Activated CD8-positive, alpha-beta memory T cell treated with anti-CD3 and anti-CD28 coated beads, Interleukin-2, amount 50 U/mL, for 48 hours (primary cell): ENCODE results near the gene LHFPL3.
"Not testable (repeated sequence)": the region's sequence is repeated elsewhere in the genome, so short reads cannot be mapped to it uniquely, and the experiment has no call there.

Source experiments
- DNase-seq: peaks from one replicate; pipeline ENCODE4 v3.0.0-alpha.2; 2020

The LHFPL3 gene

DNA sequence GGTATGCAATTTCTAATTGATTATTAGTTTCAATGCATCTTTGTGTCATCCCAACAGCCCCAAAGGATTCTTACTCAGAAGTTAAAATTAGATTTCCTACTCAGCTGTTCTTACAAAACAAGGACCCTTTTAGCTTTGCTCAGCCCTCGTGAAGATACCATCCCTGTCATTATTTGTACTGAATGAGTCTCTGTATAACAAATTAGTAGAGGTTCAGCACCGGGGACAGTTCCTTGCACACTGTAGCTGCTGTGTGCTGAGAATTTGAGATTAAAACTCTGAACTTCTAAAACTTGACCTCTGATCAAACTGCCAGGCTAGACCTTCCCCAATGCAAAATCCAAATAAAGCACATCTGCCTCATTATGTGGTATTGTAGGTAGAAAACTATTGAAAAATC is 299.1 kb downstream of the LHFPL3 start:
- DNase-seq = no peak

DNA sequence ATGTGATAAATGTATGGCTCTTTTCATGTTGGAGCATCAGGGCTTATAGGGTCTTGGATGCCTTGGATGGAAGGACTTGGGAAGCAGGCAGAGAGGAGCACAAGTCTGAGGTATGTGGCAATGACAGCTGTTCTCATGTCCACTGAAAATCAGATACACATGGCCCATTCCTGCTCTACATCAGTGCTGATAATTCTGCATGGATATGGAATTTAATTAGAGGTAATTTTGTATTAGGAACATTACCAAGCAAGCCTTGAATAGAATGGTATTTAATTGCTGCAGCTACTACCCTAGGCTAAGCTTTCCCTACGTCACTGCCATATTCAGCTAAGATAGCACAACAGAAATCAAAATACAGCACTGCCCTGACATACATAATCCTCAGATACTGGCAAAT is 299.6 kb downstream of the LHFPL3 start:
- no peak for DNase-seq

DNA sequence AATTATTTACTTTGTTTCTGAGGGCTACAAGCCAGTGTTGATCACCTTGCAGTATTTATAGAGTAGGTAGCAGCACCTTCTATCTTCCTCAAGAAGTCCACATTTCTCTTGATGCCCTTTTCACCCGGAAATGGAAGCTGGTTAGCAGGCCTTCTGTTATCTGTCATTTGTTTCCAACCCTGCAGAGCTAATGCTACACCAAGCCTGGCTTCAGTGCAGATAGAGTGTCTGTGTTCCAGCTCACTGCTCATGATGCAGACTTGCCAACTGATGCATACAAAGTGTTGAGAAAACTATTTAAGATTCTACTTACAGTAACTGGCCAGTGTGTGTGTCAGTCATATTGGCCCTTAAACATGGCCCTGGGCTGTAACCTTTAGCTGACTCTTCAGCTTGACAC is 301.0 kb downstream of the LHFPL3 start:
- DNase-seq = no peak

DNA sequence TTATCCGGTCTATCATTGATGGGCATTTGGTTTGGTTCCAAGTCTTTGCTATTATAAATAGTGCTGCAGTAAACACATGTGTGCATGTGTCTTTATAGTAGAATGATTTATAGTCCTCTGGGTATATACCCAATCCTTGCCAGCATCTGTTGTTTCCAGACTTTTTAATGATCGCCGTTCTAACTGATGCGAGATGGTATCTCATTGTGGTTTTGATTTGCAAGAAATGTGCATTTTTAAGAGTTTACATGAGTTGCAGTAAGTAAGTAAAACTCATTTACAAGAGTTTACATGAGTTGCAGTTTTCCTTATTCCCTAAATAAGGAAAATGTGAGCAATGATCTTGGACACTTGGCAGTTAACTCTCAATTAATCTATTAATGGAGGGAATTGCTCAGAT is 312.1 kb downstream of the LHFPL3 start:
- DNase-seq = no peak

DNA sequence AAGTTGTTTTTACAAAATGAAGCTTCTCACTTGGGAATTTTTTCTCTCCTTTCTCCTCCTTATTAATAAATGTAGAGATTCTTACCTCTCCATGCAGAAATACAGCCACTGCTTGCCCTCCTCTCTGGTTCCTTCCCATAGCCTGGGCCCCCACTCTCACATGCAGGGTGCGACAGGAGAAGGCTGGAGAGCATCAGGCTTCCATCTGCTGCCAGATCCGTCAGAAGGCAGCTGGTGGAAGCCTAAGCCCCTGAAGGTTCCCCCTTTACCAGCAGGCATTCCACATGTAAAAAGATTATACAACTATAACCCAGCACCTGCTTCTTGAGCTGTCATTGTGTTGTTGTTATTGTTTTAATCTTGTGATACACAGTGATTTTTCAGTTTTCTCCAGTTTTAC is 314.2 kb downstream of the LHFPL3 start:
- no peak for DNase-seq

DNA sequence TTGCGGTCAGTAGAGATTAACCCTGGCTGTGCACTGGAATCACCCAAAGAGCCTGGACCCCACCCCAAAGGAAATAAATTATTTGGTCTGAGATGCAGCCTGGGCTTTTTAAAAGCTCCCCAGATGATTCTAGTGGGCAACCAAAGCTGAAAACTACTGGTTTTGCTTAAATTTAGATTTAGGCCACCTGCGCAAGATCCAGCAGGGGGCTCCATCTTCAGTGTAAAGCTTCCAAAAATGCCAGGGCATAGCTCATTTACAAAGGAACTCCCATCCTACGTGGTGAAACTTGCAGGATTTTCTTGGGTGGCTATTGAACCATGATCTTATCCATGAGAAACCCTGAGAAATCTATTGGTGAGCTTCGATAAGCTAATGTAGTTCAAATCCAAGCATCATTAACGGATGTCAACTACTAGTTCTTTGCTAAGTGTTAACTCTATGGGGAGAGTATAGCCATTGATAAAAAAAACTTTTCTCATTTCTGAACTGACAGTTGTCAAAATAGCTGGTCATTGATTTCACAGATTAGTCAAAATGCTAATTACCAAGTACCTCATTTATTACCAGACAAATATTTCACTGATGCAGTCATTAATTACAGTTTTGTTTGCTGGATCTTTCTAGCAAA is 315.3 kb downstream of the LHFPL3 start:
- DNase-seq = no peak

DNA sequence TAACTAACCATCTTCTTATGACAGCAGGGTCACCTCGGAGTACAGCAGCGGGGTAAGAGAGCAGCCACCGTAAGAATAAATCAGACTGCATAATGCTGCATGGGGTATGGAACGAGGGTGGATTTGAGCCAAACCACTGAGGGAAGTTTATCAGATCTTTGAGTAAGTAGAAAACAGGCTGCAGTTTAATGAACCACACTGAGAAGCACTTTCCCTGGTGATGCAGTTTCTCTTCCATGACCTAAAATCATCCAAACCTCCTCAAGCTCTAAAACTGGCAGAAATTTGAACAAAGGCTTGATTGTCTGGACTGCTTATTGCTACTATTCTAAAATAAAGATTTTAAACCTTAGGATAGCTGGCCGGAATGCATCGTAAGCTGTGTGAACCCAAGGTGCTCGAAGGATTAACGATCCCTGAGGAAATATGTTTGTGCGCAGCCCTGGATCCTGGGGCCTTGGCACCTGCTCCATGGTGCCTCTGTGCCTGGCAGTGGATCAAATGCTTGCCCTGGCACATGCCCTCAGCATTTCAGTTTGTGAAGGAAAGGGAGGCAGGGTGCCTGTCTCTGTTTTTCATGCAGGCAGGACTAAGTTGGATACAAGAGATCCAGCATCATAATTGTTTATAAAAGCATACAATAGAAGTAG is 322.7 kb downstream of the LHFPL3 start:
- no peak for DNase-seq

DNA sequence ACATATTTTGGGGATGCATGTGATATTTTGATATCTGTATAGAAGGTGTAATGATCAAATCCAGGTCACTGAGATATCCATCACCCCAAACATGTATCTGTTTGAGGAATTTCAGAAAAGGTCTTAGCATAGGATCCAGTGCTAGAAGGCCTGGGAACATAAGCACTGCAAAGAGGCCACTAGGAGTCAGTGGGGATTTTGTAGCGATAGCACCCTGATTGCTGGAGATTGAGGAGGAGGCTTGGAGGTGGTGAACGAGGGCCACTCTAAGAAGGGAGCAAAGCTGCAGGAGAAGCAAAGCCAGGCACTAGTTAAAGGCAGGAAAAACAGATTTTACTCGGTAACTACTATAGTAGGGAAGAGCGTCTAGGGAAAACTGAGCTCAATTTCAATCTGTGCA is 324.0 kb downstream of the LHFPL3 start:
- DNase-seq = no peak

DNA sequence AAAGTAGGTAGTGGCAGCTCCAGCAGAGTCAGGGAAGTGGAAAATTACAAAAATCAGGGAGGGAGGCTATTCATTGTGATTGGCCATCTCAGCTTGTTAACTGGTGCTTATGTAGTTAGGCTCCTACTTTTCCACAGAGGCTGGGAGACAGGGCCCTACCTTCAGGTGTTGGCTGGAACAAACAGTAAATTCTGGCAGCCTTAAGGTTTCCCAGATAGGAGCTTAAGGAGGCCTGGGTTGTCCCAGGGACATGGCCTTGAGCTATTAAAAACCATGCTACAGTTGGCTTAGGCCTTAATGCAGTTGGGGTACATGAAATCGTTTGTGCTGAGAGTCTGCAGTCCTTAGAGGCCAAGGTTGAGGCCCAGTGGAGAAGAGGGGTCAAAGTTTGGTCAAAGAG is 324.5 kb downstream of the LHFPL3 start:
- no peak for DNase-seq

DNA sequence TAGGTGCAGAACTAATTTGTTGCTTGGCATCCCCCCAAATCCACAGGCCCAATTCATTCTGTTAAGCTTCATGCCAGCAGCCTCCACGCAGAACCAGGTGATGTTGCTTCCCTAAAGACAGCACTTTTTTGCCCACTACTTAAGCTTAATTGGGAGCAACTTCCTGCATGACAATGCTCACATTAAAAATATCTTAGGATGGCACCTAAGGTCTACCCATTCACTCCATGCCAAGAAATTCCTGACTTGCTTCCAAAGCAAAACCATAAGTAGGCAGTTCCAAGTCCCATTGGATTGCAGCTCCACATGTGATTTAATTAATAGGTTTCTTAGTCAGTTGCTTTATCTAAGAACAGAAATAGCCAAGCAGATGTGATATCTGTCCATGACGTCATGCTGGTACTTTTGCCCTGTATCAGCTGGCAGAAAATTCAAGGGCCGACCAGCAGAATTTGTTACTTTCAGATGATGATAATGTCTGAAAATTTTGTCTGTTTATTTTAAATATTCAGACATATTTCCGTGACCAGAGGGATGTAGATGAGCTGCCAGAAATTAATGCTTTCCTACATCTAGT is 325.5 kb downstream of the LHFPL3 start:
- no peak for DNase-seq

DNA sequence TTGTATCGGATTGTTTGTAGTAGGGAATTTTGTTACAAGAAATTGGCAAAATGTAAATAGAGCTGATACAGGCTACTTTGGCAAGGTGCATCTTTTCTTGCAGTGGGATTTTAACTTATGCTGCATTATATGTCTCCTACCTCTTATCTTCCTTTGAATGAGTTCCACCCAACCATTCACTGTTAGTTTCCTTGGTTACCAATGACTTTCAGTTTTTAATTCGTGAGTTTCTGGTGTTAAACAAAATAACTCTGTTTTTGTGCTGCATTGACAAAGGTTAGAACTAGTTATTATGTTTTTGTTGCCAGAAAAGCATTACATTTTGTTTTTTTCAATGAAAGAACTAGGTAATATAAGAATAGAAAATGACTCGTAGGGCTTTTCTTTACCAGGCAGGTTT is 327.2 kb downstream of the LHFPL3 start:
- DNase-seq = no peak

DNA sequence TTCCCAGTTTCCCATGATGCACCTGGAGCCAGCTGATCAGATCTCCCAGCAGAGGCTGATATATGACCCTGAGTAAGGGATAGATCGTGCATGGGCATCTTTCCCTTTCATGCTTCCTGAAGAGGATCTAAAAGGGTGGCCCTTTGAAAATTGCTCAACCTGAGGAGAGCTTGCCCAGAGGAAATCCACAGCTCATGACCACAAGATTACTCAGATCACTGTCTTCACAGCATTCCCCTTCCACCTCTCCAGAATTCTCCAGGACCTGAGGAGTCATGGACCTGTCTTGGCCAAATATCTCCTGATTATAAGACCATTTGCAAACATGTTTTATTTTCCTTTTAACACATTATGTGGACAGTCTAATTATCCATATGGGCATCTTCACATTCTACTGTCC is 328.1 kb downstream of the LHFPL3 start:
- no peak for DNase-seq

DNA sequence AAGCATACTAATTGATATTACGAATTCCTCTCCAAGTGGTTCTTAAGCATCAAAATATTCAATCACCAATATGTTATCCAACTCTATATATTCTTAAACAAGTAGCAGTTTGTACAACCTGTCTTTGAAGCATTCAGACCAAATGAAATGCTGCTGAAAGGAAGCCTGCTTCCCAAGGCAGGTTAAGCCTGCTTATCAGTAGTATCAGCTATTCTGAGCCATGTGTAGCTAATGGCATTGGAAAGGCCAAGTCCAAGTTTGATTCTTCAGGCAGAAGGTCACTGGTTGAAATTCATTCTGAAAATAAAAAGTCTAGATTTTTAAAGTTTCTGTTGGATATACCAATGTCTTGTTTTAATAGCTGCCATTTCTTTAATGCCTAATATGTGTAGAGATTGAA is 328.7 kb downstream of the LHFPL3 start:
- no peak for DNase-seq

DNA sequence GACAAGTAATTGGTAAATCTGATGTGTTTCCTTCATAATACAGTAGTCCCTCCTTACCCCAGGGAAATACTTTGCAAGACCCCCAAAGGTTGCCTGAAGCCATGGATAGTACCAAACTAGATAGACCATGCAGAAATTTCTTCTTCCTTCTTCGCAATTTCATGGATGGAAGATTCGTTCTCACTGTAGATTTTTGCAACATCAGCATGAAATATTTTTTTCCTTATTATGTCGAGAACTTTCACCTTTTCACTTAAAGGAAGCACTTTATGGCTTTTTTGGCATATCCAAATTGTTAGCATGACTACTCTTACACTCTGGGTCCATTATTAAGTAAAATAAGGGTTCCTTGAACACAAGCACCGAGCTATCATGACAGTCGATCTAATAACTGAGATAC is 333.2 kb downstream of the LHFPL3 start:
- no peak for DNase-seq

DNA sequence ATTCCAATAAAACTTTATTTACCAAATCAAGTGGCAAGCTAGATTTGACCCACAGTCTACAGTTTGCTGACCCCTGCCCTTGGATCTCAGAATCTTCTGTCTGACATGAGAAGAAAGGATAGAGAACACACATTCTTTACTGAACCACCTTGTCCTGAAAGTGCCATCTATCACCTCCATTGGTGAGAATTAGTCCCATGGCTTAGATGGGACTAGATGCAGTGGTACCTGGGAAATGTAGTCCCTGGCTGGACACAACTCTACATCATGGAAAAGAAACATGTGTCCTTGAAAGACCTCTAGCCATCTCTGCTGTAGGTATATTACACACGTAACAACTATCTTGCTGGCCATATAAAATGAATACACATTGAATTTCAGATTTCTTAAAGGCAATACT is 336.2 kb downstream of the LHFPL3 start:
- DNase-seq = no peak

DNA sequence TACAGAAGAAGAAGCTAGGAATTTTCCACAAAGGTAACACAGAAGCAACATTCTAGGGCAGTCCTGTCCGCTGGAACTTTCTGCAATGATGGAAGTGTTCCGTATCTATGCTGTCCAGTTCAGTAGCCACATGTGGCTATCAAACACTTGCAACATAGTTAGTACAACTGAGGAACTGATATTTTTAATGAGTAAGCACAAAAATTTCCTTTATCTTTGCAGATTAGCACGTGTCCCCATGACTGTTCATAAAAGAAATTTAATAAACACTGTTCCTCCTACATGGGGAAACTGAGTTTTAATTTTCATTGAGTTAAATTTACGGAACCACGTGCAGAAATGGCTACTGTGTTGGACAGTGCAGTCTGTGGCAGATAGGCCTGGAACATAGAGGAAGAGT is 349.2 kb downstream of the LHFPL3 start:
- no peak for DNase-seq

DNA sequence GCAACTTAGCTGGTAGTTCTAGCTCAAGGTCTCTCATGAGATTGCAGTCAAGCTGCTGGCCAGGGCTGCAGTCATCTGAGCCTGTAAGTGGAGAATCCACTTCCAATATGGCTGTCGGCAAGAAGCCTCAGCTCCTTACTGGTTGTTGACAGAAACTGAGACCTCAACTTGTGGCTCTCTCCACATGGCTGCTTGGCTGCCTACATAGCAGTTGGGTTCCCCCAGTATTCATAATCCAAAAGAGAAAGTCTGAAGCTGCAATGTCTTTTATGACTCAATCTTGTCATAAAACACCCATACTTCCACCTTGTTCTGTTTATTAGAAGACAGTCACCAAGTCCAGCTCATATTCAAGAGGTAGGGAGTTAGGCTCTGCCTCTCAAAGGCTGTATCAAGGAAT is 350.7 kb downstream of the LHFPL3 start:
- no peak for DNase-seq

DNA sequence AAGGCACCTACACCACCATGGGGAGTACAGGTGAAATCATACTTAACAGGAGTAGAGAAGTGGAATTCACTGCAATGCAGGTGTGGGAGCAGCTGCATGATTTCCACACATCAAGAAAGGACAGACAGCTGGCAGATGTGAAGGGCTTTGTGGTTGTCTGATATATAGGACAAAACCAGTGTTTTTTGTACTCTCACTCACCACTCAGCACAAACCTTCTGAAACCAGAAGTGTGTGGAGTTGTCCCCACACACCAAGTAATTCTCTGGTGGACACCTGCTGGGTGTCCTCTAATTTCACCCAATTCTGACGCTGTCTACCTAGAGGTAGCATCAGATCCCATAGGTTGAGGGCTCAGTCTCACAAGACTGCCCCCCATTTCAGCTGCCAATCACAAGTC is 357.9 kb downstream of the LHFPL3 start:
- DNase-seq = no peak

DNA sequence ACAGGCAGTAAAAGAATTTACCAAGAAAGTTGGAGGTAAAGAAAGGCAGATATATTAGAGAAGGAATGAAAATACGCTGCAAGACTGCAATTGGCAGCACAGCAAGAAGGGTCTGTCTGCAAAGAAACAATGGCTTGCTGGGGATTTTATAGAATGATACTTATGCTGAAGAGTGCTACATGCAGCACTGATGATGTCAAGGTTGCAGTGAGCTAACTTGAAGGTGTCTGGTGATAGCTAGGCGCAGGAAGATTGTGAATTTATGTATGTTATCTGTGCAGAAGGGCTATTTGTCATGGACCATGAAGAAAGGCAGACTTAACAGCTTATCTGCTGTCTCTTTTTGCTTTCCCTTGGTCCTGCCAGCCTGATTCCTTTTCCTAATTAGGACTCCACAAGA is 366.3 kb downstream of the LHFPL3 start:
- DNase-seq = no peak

DNA sequence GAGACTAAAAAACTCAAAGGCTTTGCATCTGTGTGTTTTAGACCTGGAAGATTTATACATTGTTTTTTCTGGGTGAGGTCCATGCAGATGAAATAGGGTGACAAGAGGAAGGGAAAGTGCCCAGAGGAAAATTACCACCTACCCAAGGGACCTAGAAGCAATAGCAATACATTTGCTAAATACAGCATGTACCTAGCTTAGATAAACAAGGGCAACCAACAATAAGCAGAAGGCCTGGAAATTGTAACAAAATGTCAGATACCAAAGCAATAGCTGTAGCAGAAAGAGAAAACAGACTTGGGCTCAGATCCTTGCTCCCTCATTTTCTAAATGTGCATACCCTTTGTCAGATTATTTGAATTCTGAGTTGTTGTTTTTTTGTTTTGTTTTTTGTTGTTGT is 367.2 kb downstream of the LHFPL3 start:
- no peak for DNase-seq

DNA sequence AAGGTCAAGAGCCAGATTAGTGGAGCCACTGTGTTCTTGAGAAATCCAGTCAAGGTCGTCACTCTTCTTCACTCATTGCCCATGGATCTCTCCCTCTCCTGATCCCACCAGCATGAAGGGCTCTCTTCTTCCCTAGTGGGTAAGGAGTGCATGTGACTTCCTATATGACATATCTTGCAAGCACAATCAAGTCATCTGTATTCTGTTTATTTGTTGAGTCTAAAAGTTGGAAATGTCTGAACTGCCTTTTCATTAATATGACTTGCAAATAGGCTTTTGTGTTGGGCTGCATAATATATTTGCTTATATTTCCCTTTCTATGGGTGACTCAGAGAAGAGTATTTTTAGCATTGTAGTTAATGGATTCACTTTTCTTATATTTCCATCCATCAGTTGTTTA is 371.9 kb downstream of the LHFPL3 start:
- no peak for DNase-seq

DNA sequence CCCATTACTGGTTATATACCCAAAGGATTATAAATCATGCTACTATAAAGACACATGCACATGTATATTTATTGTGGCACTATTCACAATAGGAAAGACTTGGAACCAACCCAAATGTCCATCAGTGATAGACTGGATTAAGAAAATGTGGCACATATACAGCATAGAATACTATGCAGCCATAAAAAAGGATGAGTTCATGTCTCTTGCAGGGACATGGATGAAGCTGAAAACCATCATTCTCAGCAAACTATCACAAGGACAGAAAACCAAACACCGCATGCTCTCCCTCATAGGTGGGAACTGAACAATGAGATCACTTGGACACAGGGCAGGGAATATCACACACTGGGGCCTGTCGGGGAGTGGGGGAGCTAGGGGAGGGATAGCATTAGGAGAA is 392.6 kb downstream of the LHFPL3 start:
- not testable (repeated sequence) for DNase-seq

DNA sequence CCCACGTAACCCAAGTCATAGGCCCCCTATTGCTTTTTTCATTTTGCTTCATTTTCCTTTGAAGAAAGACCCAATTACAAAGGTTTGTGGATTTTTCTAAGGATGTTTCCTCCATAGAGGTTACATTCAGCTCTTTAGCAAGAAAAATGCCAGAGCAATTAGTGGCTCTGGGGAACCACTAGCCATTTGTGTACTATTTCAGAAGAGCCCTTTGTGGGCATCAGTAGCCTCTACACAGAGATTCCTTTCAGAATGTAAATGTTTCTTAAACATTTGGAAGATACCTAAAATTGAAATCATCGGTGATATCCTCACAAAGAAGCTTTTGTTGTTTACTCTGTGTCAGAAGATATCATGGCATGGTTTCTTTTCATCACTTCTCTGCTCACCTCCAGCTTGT is 394.6 kb downstream of the LHFPL3 start:
- no peak for DNase-seq

DNA sequence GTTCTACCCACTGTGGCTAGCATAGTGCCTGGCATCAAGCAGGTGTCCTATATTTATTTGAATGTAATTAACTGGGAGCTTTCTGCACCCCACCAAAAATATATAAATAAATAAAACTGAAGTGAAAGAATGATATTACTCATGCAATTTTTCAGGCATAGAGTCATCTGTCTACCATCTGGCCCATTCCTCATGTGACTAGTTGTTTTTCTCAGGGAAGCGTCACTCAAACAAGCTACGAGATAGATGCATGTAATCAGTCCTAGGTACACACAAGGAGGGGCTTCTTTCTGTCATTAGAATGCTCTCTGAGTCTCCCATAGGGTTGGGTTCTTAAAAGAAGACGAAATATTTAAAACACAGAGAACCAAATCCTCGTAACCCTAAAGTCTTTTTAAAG is 430.1 kb downstream of the LHFPL3 start:
- no peak for DNase-seq

DNA sequence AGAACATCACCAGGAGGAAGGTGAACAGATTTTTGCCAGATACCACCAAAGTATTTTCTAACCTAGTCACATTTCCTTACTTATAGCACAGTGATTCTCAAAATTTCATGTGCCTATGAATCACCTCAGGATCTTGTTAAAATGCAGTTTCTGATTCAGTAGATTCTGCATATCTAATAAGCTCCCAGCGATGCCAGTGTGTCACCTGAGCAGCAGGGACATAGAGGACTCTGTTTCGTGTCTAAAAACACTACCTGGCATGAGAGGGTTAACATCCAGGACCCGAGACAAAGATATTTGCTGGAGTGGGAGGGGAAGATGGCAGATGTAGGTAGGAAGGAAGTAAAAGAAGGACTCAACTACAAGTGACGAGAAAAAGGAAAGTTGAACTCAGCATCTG is 433.5 kb downstream of the LHFPL3 start:
- no peak for DNase-seq
